ENCODE results near the gene POMP.

The POMP gene

DNA sequence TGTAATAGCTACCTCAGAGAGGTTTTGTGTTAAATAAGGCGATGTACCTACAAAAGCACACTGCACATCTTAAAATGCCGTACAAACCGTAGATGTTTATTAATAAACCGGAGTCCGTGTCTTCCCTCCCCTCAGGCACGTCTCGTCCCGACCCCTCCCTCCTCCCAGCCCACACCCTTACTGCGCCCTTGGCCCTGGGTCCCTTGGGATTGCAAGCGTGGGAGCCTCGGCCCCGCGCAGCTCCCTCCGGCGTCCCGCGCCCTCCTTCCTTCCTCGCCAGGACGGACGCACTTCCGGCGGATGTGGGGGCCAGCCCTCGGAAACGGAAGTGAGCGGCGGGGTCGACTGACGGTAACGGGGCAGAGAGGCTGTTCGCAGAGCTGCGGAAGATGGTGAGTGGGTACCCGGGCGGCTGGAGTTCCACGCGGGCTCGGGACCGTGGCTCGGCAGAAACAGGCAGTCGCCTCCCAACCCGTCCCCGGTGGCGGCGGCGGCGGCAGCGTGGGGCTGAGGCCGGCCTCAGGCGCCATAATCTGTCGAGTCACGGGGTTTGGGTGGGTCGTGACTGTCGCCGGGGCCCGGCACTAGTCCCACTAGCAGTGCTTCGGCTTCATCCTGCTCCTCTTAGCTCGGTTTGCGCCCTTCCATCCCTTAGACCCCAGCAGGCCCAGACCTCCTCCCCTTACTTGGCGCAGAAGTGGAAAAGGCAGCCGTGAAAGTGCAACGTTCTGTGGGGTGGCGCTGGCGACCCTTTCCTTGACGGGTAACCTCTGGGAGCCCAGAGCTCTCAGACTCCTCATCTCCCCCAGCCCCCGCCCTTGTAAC lies at the start of gene POMP:
Gene POMP, plus strand, starts transcription at position 335 of the 825 bp plus-strand sequence. Its CDS starts 55 bp downstream, at position 390.
- DNase-seq (ENCODE audit: low read depth): peak; percentile 93

- no peak for DNase-seq (ENCODE audit: low read depth)
Measured at GRCh38 chr13:28609381-28609780, 49.5 kb upstream of the POMP start.

DNA sequence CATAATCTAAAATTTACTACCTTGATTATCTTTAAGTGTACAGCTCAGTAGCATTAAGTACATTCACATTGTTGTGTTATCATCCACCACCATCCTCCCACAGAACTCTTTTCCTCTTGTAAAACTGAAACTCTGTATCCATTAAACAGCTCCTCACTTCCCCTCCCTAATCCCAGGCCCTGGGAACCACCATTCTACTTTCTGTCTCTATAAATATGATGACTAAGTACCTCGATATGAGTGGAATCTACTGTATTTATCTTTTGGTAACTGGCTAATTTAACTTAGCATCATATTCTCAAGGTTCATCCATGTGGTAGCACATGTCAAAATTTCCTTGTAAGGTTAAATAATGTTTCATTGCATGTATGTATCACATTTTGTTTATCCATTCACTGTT lies 49.0 kb upstream of the POMP start:
- DNase-seq (ENCODE audit: low read depth): peak; percentile 81

GRCh38 chr13:28610996-28611395 lies 47.9 kb upstream of the POMP start:
- no peak for DNase-seq (ENCODE audit: low read depth)

DNA sequence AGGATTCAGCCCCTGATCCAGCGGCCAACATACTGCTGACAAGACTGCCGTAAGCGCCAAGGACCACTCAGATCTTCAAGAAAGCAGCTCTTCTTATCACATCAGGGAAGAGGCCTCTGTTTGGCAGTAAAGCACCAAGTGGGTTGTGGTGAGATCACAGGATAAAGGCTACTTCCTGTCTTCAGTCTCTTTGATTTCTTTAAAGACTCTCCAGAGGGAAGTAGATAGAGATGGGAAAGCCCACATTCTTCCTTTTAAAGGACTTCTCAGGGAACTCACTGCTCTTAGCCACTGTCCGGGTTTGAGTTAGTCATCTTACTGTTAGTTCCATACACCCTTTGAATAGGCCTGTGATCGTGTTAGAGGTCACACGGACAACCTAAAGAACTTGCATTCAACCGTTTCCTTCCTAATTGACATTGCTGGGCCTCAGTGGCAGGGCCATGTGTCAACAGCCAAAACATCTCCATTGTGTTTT lies 47.2 kb upstream of the POMP start:
- DNase-seq (ENCODE audit: low read depth): peak; percentile 40

DNA sequence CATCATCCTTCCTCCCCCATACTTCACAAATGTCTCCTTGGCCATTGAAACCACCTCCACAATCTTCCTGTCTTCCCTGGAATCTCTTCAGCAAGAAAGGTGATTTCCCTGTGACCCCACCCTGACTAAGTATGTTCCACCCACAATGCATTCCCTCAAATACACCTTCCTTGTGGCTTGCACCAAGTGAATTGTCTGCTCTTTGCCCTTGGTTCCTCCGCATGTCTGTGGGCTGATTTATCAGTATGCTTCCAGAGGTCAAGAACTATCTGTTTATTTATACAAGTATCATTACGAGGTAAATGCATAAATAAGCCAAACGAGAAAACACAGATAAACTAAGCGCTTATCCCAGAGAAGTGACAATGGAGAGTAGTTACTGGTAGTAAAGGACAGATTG lies 45.4 kb upstream of the POMP start:
- DNase-seq (ENCODE audit: low read depth): no peak

DNA sequence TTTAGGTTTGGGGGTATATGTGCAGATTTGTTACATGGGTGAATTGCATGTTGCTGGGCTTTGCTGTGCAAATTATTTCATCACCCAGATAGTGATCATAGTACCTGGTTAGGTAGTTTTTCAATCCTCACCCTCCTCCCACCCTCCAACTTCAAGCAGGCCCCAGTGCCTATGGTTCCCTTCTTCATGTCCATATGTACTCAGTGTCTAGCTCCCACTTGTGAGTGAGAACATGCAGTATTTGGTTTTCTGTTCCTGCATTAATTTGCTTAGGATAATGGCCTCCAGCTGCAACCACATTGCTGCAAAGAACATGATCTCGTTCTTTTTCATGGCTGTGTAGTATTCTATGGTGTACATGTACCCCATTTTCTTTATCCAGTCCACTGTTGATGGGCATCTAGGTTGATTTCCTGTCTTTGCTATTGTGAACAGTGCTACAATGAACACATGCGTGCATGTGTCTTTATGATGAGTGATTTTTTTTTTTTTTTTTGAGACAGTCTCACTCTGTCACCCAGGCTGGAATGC lies 42.9 kb upstream of the POMP start:
- no peak for DNase-seq (ENCODE audit: low read depth)

GRCh38 chr13:28618230-28618994 lies 40.5 kb upstream of the POMP start:
- no peak for DNase-seq (ENCODE audit: low read depth)

DNA sequence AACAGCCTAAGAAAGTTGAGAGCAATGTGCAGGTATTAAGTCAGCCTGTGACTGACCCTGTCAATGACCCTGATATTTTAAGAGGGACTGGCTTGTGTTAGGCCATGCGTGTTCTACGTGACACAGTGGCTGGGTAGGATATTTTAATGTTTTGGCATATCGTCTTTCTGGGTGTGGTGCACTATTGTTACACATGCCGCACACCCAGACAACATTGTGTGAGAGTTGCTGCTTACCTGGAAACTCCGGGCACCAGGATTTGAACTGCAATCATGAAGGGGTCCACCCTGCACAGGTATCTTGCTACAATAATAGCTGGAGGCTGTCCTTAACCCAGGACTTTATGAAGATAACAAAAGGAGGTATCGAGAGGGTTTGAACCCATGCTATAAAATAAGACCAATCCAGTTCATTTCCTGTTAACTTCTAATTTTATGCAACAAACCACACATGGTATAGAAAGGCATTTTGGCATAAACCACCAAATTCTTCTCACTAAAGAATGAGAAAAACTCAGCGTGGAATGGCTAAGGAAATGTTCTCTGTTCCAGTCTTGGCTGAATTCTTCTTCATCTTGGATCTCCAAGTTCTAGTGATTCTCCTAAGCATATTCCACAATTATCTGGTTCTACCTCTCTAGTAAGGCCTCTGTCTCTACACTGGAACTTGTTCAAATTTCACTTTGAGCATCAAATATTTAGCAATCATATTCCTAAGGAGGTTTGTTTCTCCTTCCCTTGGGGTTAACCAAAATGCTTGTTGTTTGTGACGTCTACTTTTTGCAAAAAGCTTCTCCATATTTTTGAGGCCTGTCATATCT lies 38.7 kb upstream of the POMP start:
- DNase-seq (ENCODE audit: low read depth): no peak

GRCh38 chr13:28621449-28621848 lies 37.5 kb upstream of the POMP start:
- no peak for DNase-seq (ENCODE audit: low read depth)

- no peak for DNase-seq (ENCODE audit: low read depth)
Measured at GRCh38 chr13:28622286-28622685, 36.6 kb upstream of the POMP start.

DNA sequence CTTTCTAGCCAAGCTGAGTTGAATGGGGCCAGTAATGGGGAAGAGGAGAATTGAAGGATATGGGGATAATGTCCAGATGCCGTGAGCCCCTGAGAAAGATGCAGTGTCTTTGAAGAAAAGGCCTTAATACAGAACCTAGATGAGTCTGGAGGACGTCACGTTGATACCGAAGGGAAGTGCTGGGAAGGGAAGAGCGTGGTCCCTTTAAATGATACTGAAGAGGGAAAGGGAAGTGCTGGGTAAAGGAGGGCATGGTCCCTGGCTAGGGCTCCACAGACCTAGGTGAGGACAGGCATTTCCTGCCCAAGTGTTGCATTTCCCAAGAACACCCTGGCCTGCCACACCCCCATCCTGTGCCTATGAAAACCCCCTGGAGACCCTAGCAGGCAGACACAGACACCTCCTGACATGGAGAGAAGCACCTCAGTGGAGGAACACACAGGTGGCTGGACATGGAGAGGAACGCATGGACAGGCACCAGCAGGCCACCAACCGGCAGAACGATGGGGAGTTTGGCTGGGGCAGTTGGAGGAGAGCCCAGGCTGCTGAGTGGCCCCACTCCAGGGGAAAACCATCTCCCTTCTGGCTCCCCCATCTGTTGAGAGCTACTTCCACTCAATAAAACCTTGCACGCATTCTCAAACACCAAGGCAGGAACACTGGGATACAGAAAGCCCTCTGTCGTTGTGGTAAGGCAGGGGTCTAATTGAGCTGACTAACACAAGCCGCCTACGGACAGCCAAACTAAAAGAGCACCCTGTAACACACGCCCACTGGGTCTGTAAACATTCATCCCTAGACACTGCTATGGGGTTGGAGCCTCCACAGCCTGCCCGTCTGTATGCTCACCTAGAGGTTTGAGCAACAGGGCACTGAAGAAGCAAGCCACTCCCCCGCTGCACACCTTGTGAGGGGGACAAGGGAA lies 34.9 kb upstream of the POMP start:
- no peak for DNase-seq (ENCODE audit: low read depth)

GRCh38 chr13:28624707-28625432 lies 34.1 kb upstream of the POMP start:
- no peak for DNase-seq (ENCODE audit: low read depth)

GRCh38 chr13:28626266-28626665 lies 32.7 kb upstream of the POMP start:
- DNase-seq (ENCODE audit: low read depth): no peak

DNA sequence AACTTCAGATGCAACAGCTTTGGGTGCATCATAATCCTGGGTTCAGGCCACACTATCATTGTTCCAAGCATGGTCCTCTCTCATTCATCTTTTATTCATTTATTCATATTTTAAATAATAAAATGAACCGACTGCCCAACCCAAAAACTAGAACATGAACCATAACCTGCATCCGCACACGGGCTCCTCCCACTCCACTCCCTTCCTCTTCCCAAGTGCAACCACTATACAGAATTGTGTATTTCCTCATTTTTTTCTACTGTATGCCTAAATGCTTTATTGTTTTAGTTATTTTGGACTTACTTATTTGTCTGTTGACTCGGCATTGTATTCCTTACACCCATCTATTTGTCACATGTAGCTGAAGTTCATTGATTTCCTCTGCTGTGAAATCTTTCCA lies 30.7 kb upstream of the POMP start:
- DNase-seq (ENCODE audit: low read depth): no peak

GRCh38 chr13:28630869-28631268 lies 28.1 kb upstream of the POMP start:
- DNase-seq (ENCODE audit: low read depth): no peak

GRCh38 chr13:28631801-28632200 lies 27.1 kb upstream of the POMP start:
- no peak for DNase-seq (ENCODE audit: low read depth)

GRCh38 chr13:28636069-28636468 lies 22.9 kb upstream of the POMP start:
- DNase-seq (ENCODE audit: low read depth): peak; percentile 81

DNA sequence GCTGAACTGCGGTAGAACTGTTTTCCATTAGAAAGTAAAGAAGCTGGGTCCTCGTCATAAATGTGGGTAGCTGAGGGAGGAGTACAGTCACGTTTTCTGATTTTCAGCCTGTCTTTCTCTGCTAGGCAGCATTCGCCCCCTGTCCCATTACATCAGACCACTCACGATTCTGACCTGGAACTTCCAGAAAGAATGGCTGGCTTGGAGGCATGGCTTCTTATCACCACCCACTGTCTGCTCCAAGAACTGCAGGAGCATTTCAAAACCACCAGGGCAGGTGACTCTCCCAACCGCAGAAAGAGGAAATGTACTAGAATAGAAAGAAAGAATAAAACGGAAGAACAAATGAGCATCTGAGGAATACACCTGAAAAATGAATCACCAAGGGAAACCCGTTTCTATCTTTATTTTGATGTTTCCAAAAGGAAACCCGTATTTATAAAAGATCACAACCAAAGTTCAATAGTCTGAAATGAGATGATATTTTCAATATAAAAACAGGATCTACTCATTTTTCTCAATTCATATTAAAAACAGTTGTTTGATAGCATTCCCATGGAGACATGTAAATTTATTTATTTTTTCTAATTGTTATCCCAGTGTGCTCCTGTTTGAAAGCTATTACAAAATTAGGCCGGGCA lies 22.1 kb upstream of the POMP start:
- peak; percentile 89 for DNase-seq (ENCODE audit: low read depth)

Measured in iris pigment epithelial cell (primary cell).